Activated CD4-positive, alpha-beta T cell treated with anti-CD3 and anti-CD28 coated beads, Interleukin-2, Interleukin-6, amounts not matched to agents 100 ng/mL and 50 ng/mL, durations not matched to agents 16 hours and 8 hours (primary cell): ENCODE results near the gene ZNF107.
"Not testable (repeated sequence)": the region's sequence is repeated elsewhere in the genome, so short reads cannot be mapped to it uniquely, and the experiment has no call there.

Experiments used
- DNase-seq: peaks from one replicate; pipeline ENCODE4 v3.0.0-alpha.2; 2020

Gene ZNF107

DNA sequence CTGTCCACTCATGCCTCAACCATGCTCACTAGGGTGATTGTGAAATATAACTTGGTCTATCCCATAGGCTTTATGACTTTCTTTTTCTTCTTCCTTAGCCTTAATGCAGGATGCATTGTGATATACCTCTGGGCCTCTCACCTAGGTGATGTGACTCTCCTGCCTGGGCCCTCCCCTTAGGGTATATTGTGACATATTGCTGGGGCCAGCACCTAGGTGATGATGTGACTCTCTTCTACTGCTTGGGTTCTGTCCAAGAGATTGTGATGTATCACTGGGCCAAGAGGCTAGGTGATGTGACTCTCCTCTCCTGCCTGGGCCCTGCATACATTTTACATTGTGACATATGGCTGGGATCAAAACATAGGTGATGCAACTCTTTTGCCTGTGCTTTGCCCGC is 14.7 kb upstream of the ZNF107 start:
- no peak for DNase-seq

DNA sequence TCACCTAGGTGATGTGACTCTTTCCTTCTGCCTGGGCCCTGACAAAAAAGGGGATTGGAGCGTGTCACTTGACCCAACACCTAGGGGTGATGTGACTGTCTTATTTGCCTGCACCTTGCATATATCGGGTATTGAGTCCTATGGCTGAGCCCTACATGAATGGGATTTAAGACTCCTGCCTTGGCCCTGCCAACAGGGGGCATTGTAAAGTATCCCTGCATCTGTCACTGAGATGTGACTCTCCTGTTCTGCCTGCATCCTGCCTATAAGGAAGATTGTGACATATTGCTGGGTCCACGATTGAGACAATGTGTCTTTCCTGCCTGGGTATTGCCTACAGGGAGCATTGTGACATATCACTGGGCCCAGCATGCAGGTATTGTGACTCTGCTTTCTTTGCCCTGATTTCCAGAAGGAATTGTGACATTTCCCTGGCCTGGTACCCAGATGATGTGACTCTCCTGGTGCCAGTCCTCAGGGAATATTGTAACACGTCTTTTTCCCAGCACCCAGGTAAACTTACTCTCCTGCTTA is 14.2 kb upstream of the ZNF107 start:
- no peak for DNase-seq

DNA sequence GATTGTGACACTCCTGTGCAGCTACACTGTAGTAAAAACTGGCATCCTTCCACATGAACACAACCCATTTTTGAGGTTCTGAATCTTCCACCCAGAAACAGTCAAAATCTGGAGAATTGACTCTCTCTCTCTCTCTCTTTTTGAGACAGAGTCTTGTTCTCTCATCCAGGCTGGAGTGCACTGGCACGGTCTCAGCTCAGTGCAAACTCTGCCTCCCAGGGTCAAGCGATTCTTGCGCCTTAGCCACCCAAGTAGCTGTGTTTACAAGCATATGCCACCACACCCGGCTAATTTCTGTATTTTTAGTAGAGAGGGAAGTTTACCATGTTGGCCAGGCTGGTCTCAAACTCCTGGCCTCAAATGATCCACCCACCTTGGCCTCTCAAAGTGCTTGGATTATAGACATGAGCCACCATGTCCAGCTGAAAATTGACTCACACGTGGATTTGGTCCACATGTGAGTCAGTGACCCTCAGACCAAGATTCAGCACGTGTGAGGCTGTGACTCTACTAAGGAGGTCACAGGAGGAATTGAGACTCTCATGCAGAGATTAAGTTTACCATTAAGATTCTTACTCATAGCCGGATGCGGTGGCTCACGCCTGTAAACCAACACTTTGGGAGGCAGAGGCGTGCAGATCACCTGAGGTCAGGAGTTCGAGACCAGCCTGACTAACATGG is 12.1 kb upstream of the ZNF107 start:
- DNase-seq: no peak

DNA sequence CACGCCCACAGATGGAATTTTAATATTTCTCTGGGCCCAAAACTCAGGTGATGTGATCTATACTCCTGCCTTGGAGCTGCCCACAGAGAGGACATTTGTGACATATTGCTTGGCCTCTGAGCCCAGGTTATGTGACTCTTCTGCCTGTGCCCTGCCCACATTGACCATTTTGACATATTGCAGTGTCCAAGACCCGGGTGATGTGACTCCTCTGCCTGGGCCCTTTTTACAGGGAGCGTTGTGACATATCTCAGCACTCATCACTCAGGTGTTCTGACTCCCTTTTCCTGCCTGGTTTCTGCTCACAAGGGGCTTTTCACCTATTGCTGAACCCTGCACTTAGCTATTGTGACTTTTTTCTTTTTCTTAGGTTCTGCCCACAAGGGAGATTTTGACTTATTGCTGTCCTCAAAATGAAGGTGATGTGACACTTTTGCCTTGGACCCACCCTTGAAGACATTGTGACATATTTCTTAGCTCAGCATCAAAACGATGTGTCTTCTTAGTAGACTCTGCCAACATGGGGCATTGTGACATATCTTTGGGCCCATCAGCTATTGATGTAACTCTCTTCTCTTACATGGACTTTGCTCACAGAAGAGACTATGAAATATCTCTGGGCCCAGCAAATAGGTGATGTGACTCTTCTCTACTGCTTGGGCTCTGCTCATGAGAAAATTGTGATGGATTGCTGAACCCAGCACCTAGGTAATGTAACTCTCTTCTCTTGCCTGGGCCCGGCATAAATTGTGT is 11.0 kb upstream of the ZNF107 start:
- no peak for DNase-seq

DNA sequence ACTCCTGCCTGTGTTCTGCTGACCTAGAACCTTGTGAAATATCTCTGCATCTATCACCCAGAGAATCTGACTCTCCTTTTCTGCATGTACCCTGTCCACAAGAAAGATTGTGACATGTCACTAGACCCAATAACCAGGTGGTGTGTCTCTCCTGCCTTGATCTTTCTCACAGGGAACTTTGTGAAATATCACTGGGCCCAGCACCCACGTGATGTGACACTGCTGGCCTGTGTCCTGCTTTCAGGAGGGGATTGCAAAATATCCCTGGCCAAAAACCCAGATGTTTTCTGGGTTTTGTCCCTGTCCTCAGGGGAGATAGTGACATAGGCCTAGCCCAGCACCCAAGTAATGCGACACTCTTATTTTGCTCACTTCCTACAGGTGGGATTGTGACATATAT is 10.1 kb upstream of the ZNF107 start:
- no peak for DNase-seq

DNA sequence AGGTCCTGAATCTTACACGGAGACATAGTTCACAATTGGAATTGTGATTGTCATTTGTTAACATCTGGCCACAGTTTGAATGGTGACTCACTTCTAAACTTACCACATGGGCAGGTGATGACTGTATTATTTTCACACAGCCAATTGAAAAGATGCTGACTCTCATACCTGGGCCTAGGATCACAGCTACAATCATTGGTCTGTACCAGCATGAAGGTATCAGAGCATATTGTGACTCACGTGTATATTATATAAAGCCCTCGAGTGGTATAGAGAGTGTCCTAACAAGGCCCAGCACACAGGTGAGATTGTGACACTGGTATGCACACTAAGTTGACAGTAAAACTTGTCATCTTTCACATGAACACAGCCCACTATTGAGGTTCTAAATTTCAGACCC is 9.4 kb upstream of the ZNF107 start:
- DNase-seq: no peak

DNA sequence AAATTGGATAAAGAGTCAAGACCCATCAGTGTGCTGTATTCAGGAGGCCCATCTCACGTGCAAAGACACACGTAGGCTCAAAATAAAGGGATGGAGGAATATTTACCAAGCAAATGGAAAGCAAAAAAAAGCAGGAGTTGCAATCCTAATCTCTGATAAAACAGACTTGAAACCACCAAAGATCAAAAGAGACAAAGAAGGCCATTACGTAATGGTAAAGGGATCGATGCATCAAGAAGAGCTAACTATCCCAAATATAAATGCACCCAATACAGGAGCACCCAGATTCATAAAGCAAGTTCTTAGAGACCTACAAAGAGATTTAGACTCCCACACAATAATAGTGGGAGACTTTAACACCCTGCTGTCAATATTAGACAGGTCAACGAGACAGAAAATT is 3.8 kb upstream of the ZNF107 start:
- DNase-seq: not testable (repeated sequence)

DNA sequence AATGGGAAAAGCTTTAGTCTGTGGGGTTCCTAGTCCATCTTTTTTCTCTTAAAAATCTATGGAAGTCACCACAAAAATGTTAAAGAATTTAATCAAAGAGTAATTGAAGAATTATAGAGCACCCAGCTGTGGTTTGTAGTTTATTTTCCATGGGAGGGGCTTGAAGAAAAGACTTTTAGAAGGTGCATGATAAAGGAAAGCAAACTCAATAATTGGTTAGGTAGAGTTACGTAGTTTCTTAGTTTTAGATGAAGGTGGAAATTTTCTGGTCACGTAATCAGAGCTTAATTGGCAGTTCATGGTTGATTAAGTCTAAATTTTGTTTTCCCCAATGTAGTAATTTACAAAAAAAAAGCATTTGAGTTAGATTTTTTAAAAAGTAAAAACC is 724 bp downstream of the ZNF107 start:
- DNase-seq: no peak

DNA sequence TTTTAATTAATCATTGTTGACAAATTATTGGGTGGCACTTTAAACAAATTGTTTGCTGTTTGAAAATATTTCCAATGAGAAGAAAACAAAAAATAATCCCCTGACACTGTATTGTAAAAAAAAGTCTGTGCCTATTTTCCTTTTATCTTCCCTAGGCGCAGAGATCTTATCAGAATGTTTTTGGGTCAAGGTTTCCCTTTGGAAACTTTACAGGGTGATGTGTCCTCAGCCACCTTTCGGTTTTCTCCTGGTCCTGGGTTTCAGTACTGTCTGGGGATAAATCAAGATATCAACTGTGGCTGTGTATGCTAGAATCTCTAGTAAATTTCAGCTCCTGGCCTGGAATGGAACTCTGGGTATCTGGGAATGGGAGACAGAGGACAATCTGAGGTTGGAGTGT is 1.4 kb downstream of the ZNF107 start:
- DNase-seq: no peak

DNA sequence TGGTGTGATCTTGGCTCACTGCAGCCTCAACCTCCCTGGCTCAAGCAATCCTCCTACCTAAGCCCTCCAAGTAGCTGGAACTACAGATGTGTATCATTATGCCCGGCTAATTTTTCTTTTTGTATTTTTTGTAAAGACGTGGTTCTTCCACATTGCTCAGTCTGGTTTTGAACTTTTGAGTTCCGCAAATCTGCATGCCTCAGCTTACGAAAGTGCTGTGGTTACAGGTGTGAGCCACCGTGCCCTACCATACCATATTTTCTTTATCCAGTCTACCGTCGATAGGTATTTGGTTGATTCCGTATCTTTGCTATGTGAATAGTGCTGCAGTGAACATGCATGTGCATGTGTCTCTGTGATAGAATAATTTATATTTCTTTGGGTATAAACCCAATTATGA is 6.5 kb downstream of the ZNF107 start:
- no peak for DNase-seq

DNA sequence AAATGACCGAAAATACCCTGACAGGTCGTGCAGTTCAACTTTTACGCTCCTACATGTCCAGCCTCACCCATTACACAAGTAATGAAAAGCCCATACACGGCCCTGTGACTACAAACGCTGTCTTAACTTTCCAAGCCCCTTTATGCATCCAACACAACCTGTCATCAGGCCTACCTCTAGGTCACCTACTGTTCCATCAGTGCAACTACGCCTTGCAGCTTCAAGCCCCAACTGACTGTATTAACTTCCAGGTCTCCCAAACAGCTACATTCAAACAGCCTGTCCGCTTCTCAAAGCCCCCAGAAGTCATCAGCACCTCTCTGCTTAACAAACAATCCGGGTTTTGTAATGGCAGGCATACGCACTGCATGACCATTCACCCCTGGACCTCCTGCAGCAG is 19.2 kb downstream of the ZNF107 start:
- no peak for DNase-seq

DNA sequence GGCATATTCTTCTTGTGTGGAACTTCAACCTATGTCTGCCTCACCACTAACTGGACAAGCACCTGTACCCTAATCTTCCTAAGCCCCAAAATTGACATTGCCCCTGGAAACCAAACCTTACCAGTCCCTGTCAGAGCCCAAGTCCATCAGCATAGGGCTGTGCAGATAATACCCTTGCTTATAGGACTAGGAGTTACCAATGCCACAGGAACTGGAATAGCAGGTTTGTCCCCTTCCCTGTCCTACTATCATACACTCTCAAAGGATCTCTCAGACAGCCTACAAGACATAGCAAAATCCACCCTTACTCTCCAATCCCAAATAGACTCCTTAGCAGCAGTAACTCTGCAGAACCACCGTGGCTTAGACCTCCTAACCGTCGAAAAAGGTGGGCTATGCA is 19.8 kb downstream of the ZNF107 start:
- DNase-seq: no peak

DNA sequence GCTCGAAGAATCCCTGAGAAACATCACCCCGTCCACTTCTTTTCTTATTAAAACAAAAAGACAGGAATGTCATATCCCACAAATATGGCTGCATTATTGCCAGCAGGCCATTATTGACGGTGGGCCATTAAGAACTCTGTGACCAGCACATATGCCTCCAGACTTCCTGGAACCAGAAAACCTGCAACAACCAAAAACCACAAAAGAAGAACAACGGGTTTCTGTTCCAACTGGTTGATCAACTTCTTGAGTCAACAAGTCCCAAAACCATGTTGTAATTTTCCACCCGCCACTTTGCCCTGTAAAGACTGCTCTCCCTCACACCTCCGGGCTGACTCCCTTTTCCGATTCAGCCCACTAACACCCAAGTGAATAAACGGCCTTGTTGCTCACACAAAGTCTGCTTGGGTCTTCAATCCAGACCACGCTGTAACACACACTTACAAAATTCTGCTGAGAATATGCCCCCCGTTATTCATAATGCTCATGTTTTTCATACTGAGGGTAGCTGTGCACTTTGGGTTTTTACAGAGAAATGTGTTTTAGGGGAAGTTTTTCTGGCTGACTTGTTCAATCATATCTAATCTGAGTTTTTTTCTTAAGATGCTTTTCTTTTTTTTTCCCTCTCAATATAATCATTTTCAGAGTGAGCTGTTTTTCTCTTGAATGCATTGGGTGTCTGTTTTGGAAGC is 20.7 kb downstream of the ZNF107 start:
- peak; percentile 6 for DNase-seq

DNA sequence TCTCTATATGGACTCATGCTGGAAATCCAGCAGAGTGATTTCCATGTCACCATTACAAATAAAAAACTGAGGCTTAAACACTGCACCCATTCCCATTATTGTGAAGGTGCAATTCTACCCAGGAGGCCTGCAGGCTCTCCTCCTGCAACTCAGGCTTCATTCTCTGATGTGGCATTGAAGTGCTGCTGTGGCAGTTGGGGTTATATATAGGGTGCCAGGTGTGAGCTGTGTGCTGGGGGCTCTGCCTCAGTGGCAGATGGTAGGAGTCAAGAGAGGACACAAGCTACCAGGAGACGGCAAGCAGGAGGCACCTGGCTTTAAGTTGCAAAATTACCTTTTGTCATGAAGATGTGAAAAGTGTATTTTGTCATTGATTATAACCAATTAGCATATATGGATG is 21.3 kb downstream of the ZNF107 start:
- no peak for DNase-seq

DNA sequence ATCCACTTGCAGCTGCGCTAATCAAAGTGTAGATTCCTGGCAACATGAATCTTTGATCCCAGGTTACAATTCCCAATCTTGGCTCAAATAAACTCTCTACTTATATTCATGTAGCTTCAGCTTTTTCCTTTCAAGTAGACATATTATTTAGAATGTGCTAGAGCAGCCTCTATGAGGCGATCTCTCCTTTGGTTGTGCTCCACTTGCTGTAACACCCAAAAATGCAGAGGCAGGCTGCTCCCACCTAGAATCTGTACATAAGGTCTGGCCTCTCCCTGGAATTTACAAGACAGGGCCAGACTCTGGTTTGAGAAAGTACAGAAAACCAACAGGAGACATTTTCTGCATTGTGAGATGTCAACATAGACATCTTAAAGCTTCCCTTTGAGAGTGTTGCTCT is 23.1 kb downstream of the ZNF107 start:
- no peak for DNase-seq

DNA sequence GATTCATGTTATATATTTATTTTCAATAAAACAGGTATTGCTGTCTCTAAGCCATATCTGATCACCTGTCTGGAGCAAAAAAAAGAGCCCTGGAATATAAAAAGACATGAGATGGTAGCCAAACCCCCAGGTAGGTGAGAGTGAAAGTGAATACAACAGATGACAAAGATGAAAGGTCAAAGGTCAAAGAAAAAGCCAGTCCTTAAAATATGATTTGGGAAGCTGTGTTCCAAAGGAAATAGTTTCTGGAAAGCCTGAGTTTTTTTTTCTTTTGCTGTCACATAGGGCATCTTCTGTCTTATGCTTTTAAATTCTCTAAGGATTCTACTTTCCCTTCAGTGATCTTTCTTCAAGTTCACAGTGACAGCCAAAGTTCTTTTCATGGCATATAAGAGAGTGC is 25.9 kb downstream of the ZNF107 start:
- no peak for DNase-seq

DNA sequence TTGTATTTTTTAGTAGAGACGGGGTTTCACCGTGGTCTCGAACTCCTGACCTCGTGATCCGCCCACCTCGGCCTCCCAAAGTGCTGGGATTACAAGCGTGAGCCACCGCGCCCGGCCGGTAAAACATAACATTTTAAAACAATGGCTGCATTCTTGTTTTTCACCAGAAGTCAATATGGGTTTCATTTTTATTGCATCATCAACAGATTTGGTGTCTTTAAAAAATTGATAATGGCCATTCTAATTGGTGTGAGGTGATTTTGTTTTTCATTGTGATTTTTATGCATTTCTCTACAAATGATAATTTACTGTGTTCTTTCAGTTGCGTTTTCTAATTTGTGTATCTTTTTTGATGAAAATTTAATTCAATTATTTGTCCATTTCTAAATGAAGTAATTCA is 31.9 kb downstream of the ZNF107 start:
- DNase-seq: not testable (repeated sequence)

DNA sequence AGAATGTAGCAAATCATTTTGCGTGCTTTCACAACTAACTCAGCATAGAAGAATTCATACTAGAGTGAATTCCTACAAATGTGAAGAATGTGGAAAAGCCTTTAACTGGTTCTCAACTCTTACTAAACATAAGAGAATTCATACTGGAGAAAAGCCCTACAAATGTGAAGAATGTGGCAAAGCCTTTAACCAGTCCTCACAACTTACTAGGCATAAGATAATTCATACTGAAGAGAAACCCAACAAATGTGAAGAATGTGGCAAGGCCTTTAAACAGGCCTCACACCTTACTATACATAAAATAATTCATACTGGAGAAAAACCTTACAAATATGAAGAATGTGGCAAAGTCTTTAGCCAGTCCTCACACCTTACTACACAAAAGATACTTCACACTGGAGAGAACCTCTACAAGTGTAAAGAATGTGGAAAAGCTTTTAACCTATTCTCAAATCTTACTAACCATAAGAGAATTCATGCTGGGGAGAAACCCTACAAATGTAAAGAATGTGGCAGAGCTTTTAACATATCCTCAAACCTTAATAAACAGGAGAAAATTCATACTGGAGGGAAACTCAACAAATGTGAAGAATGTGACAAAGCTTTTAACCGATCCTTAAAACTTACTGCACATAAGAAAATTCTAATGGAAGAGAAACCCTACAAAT is 40.8 kb downstream of the ZNF107 start:
- no peak for DNase-seq

DNA sequence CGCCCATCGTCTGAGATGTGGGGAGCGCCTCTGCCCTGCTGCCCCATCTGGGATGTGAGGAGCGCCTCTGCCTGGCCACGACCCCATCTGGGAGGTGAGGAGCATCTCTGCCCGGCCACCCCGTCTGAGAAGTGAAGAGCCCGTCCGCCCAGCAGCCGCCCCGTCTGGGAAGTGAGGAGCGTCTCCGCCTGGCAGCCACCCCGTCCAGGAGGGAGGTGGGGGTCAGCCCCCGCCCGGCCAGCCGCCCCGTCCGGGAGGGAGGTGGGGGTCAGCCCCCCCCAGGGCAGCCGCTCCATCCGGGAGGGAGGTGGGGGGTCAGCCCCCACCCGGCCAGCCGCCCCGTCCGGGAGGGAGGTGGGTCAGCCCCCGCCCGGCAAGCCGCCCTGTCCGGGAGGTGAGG is 52.0 kb downstream of the ZNF107 start:
- not testable (repeated sequence) for DNase-seq

DNA sequence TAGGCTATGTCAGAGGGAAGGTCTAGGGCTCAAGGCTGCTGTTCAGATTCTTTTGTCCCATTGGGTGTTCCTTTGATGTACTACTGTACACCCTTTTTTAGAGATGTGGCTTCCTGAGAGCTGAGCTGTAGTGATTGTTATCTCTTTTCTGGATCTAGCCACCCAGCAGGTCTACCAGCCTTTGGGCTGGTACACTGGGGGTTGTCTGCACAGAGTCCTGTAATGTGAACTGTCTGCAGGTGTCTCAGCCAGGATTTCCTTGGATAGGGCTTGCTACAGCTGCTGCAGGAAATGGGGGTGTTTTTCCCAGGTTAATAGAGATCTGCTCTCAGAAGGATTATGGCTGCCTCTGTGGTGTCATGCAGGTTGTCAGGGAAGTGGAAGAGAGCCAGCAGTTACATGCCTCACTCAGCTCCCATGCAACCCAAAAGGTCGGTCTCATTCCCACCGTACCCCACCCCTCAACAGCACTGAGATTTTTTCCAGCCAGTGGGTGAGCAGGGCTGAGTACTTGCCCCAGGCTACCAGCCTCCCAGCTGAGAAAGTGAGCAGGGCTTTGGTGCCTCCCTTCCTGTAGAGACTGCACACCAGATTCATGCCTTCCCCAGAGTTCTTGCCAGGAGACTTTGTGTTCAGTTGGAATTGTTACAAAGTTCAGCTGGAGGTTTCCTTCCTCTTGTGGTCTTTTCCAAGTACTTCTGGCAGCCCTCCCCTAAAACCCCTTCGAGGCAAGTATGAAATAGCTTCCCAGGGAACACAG is 63.3 kb downstream of the ZNF107 start:
- DNase-seq: no peak

DNA sequence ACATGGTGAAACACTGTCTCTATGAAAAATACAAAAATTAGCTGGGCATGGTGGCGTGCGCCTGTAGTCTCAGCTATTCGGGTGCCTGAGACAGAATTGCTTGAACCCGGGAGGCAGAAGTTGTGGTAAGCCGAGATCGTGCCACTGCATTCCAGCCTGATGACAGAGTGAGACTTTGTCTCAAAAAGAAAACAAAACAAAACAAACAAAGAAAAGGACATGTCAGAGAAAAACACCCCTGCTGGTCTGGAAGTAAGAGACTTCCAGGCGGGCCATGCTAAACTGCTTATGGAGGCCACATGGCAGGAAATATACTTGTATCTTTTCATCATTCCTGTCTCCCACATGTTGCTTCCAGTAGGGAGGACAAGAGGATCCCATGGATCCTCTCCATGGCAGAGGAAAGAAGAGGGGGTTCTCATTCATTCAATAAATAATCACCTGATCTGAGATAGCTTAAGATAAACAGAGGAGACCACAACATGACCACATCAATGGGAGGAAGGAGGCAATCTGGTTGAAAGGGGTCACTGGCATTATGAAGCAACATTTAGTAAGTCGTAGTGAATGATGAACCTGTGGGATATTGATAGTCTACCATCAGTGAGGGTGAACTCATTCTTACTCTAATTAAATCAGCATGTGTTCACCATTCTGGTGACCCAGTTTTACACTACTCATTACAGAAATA is 67.8 kb downstream of the ZNF107 start:
- DNase-seq: no peak

DNA sequence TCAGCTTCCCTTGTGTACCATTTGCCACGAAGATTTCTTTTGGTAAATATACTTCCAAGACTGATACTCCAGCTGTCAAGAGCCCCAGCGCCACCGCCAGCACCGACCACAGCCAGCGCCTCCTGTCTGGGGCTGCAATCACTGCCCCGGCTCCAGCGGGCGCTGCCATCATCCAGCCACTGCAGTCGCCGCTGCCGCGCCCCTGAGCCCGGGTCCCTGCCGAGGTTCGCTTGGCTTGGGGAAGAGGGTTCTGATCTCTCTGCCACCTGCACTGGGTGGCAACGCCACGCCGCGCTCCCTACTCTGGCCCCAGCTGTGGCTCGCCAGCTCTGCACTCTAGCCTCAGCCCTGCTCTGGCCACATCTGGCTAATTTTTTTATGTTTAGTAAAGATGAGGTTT is 70.6 kb downstream of the ZNF107 start:
- no peak for DNase-seq
